Muscle layer of colon (tissue), 2 donors: ENCODE results near the gene MARK4.
"Not testable (repeated sequence)": the region's sequence is repeated elsewhere in the genome, so short reads cannot be mapped to it uniquely, and the experiment has no call there.

Experiments used
- H3K27ac ChIP-seq: one replicate; pipeline ENCODE4 v1.7.0; 2013; ENCODE audit warnings: low read depth, mild to moderate bottlenecking, low read length, moderate library complexity
- H3K27me3 ChIP-seq, 2 donors: one replicate each; pipeline ENCODE4 v1.7.0; 2013; ENCODE audit warnings: low read length in 2 of 2, mild to moderate bottlenecking in 2 of 2; ENCODE audit not compliant: insufficient read depth in 2 of 2, control insufficient read depth in 1 of 2
- H3K36me3 ChIP-seq: one replicate; pipeline ENCODE4 v1.7.0; 2013; ENCODE audit warnings: mild to moderate bottlenecking, low read length; ENCODE audit not compliant: insufficient read depth
- H3K4me1 ChIP-seq: one replicate; pipeline ENCODE4 v1.7.0; 2013; ENCODE audit warnings: mild to moderate bottlenecking, low read length; ENCODE audit not compliant: insufficient read depth
- H3K4me3 ChIP-seq, 2 donors: one replicate each; pipeline ENCODE4 v1.7.0; 2013; ENCODE audit warnings: low read length in 2 of 2, low read depth in 1 of 2, mild to moderate bottlenecking in 1 of 2, moderate library complexity in 1 of 2
- H3K9ac ChIP-seq: one replicate; pipeline ENCODE4 v1.7.0; 2013; ENCODE audit warnings: low read length
- H3K9me3 ChIP-seq: one replicate; pipeline ENCODE4 v1.7.0; 2013; ENCODE audit warnings: mild to moderate bottlenecking, low read length
- donor health status: abdominal sarcoma.
- donor health status: Adenocarcinoma of cecum.

MARK4 gene

GRCh38 chr19:45298264-45298663 lies 47.2 kb downstream of the MARK4 start:
- Histone ChIP-seq H3K9me3 (no peaks in the 10 kb centered on the region), H3K9ac (no peak overlapping the region), H3K4me3 (no peak overlapping the region), H3K36me3 (peaks cover 17% of the 10 kb centered on the region), H3K27ac (no peak overlapping the region), H3K4me1 (no peaks in the 10 kb centered on the region), H3K27me3 (no peaks in the 10 kb centered on the region)

- H3K36me3 ChIP-seq: peaks cover 14% of the 10 kb centered on the region
These were observed 48.6 kb downstream of the MARK4 start for GRCh38 chr19:45299719-45300118.

GRCh38 chr19:45302416-45302815 lies 51.3 kb downstream of the MARK4 start:
- H3K9ac ChIP-seq: no peak overlapping the region
- no peak overlapping the region for H3K27ac ChIP-seq
- no peaks in the 10 kb centered on the region for H3K4me1 ChIP-seq
- H3K9me3 ChIP-seq: no peaks in the 10 kb centered on the region
- no peaks in the 10 kb centered on the region for H3K27me3 ChIP-seq
- H3K4me3 ChIP-seq: no peak overlapping the region
- no peaks in the 10 kb centered on the region for H3K36me3 ChIP-seq

More at GRCh38 chr19:45299719-45300118, 48.6 kb downstream of the MARK4 start:
- H3K27me3 ChIP-seq: no peaks in the 10 kb centered on the region
- no peaks in the 10 kb centered on the region for H3K4me1 ChIP-seq
- no peak overlapping the region for H3K27ac ChIP-seq
- H3K9me3 ChIP-seq: no peaks in the 10 kb centered on the region
- no peak overlapping the region for H3K9ac ChIP-seq
- no peak overlapping the region for H3K4me3 ChIP-seq

- Histone ChIP-seq H3K9ac (no peak overlapping the region), H3K4me1 (no peaks in the 10 kb centered on the region), H3K9me3 (no peaks in the 10 kb centered on the region), H3K36me3 (no peaks in the 10 kb centered on the region), H3K4me3 (no peak overlapping the region), H3K27ac (no peak overlapping the region), H3K27me3 (no peaks in the 10 kb centered on the region)
These were observed 52.4 kb downstream of the MARK4 start for GRCh38 chr19:45303269-45304060.

- no peaks in the 10 kb centered on the region for H3K9me3 ChIP-seq
- H3K27me3 ChIP-seq: no peaks in the 10 kb centered on the region
- no peaks in the 10 kb centered on the region for H3K4me1 ChIP-seq
- no peak overlapping the region for H3K9ac ChIP-seq
- H3K27ac ChIP-seq: no peak overlapping the region
- no peak overlapping the region for H3K4me3 ChIP-seq
- no peaks in the 10 kb centered on the region for H3K36me3 ChIP-seq
These were observed 53.3 kb downstream of the MARK4 start for GRCh38 chr19:45304141-45304926.

GRCh38 chr19:45305007-45305406 lies 53.9 kb downstream of the MARK4 start:
- Histone ChIP-seq H3K27me3 (no peaks in the 10 kb centered on the region), H3K4me1 (no peaks in the 10 kb centered on the region), H3K9me3 (no peaks in the 10 kb centered on the region), H3K4me3 (no peak overlapping the region), H3K27ac (no peak overlapping the region), H3K36me3 (no peaks in the 10 kb centered on the region), H3K9ac (no peak overlapping the region)

- Histone ChIP-seq H3K27me3 (no peaks in the 10 kb centered on the region), H3K9ac (no peak overlapping the region), H3K4me1 (no peaks in the 10 kb centered on the region), H3K4me3 (no peak overlapping the region), H3K27ac (no peak overlapping the region), H3K9me3 (no peaks in the 10 kb centered on the region), H3K36me3 (no peaks in the 10 kb centered on the region)
These were observed 54.4 kb downstream of the MARK4 start for GRCh38 chr19:45305421-45305820.

- H3K27ac ChIP-seq: no peak overlapping the region
- no peaks in the 10 kb centered on the region for H3K27me3 ChIP-seq
- H3K36me3 ChIP-seq: no peaks in the 10 kb centered on the region
These were observed 55.0 kb downstream of the MARK4 start for GRCh38 chr19:45306040-45306439.

GRCh38 chr19:45306518-45307027 lies 55.5 kb downstream of the MARK4 start:
- Histone ChIP-seq H3K4me3 (no peak overlapping the region), H3K36me3 (no peaks in the 10 kb centered on the region), H3K27ac (no peak overlapping the region), H3K9me3 (no peaks in the 10 kb centered on the region), H3K4me1 (no peaks in the 10 kb centered on the region), H3K9ac (no peak overlapping the region), H3K27me3 (no peaks in the 10 kb centered on the region)

More at GRCh38 chr19:45306040-45306439, 55.0 kb downstream of the MARK4 start:
- Histone ChIP-seq H3K4me1 (no peaks in the 10 kb centered on the region), H3K4me3 (no peak overlapping the region), H3K9me3 (no peaks in the 10 kb centered on the region), H3K9ac (no peak overlapping the region)

GRCh38 chr19:45307361-45307760 lies 56.3 kb downstream of the MARK4 start:
- Histone ChIP-seq H3K9me3 (no peaks in the 10 kb centered on the region), H3K9ac (no peak overlapping the region), H3K27ac (no peak overlapping the region), H3K36me3 (no peaks in the 10 kb centered on the region), H3K4me3 (no peak overlapping the region), H3K27me3 (no peaks in the 10 kb centered on the region), H3K4me1 (no peaks in the 10 kb centered on the region)

- not testable (repeated sequence) for H3K4me3 ChIP-seq, H3K36me3 ChIP-seq, H3K27me3 ChIP-seq, H3K27ac ChIP-seq, H3K9me3 ChIP-seq, H3K9ac ChIP-seq, H3K4me1 ChIP-seq
These were observed 58.3 kb downstream of the MARK4 start for GRCh38 chr19:45309322-45309721.
